Vagina (tissue), 2 donors: ENCODE data around the gene ZNF799. TPM values are rescaled to one million over a fixed set of nuclear protein-coding genes. Genes with fewer than 3 reads are reported as not detected.
"Not testable (repeated sequence)": the region's sequence is repeated elsewhere in the genome, so short reads cannot be mapped to it uniquely, and the experiment has no call there.

Source experiments
- DNase-seq, 2 donors: peaks; one replicate each; pipeline ENCODE4 v3.0.0-alpha.2; 2017; ENCODE audit errors: extremely low spot score in 2 of 2
- H3K27ac ChIP-seq: fragments of 200-600 bp; sonication (generic); one replicate; pipeline ENCODE4 v1.5.1; 2019
- H3K27me3 ChIP-seq: fragments of 200-600 bp; sonication (generic); one replicate; pipeline ENCODE4 v1.5.1; 2019
- H3K36me3 ChIP-seq, 2 donors: fragments of 200-600 bp; sonication (generic); one replicate each; pipeline ENCODE4 v1.5.1; 2017 to 2019
- H3K4me1 ChIP-seq: fragments of 200-600 bp; sonication (generic); one replicate; pipeline ENCODE4 v1.5.1; 2019
- H3K4me3 ChIP-seq, 2 donors: fragments of 200-600 bp; sonication (generic); 1 replicate in 1 of 2; 2 replicates in 1 of 2; pipeline ENCODE4 v1.5.1; 2016 to 2019
- H3K9me3 ChIP-seq: fragments of 200-600 bp; sonication (generic); one replicate; pipeline ENCODE4 v1.5.1; 2019
- POLR2A ChIP-seq, 2 donors: fragments of 450-650 bp; IDR thresholded peaks; one replicate each; pipeline ENCODE4 v1.6.1; 2017; ENCODE audit warnings: antibody characterized with exemption in 2 of 2, mild to moderate bottlenecking in 2 of 2, moderate library complexity in 2 of 2
- POLR2AphosphoS5 ChIP-seq, 2 donors: sonication (generic); formaldehyde crosslinking; IDR thresholded peaks; one replicate each; pipeline ENCODE4 v1.9.0; 2017; ENCODE audit warnings: antibody characterized with exemption in 2 of 2, mild to moderate bottlenecking in 2 of 2, low read depth in 1 of 2; ENCODE audit not compliant: insufficient read depth in 1 of 2
- intact Hi-C: fragments of 100-400 bp; cut with DNase I; formaldehyde crosslinking; loops from one replicate; pipeline ENCODE4 v1.15.1; 2023
- total RNA-seq: library from RNA; depleted of rRNA; stranded (reverse); fragments of >200 nt; gene quantifications from one replicate; pipeline ENCODE4 v1.2.3, GENCODE V29; 2016
- TF ChIP-seq, protein P1 (sequence below), 3 experiments: fragments of 450-650 bp in 2 of 3; fragments of 200-600 bp in 1 of 3; sonication (generic) in 1 of 3; IDR thresholded peaks; one replicate each; pipeline ENCODE4 v1.5.1; 2017 to 2019; ENCODE audit warnings: antibody characterized with exemption in 3 of 3, mild to moderate bottlenecking in 2 of 3, moderate library complexity in 2 of 3

ZNF799 gene
- total RNA-seq, 1 donor from 2014 or later, result 3.4 TPM

DNA sequence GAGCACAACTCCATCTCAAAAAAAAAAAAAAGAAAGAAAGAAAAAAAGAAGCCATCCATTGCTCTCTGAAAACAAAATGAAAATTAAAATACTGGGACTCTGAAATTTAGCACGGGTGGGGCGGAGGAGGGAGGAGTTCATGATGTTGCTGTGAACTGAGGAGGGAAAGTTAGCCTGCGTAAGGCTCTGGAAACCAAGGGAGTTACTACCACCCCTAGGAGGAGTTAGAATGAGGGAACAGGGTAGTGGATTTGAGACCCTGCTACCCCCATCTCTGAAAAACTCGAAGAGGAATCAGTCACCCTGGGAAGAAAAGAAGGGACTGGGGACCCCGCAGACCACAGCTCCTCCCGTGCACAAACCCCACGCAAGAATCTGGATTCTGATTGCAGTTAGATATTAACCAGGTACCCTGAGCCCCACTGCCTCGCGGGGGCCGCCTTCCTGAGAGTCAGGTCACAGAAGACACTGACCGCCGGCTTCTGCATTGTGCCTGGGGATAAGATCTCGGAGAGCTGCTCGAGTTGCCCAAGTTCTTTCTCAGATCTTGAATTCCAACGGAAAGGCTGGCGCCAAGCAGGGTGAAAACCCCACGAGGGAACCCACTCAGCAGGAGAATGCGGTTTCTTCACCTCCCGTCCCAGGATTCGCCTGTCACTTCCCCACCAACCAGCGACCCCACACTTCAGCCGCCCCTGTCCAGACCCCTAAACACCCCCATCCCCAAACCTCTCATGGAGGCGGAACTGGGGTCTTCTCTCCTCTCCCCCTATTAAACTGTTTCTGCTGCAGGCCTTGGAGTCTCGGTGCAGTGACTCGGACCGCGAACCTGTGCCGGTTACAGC is 36.5 kb downstream of the ZNF799 start:
- Histone ChIP-seq H3K9me3 (no peaks in the 10 kb centered on the region), H3K4me3 (peak overlapping the region; percentile 72 to 83), H3K4me1 (peaks cover 16% of the 10 kb centered on the region), H3K36me3 (no peaks in the 10 kb centered on the region), H3K27ac (peak overlapping the region; percentile 83), H3K27me3 (no peaks in the 10 kb centered on the region)
- intact Hi-C loops, result no loop called here
- no peak for TF ChIP-seq POLR2A (IDR thresholded peaks at IDR 0.05)
- TF ChIP-seq, protein P1, sequence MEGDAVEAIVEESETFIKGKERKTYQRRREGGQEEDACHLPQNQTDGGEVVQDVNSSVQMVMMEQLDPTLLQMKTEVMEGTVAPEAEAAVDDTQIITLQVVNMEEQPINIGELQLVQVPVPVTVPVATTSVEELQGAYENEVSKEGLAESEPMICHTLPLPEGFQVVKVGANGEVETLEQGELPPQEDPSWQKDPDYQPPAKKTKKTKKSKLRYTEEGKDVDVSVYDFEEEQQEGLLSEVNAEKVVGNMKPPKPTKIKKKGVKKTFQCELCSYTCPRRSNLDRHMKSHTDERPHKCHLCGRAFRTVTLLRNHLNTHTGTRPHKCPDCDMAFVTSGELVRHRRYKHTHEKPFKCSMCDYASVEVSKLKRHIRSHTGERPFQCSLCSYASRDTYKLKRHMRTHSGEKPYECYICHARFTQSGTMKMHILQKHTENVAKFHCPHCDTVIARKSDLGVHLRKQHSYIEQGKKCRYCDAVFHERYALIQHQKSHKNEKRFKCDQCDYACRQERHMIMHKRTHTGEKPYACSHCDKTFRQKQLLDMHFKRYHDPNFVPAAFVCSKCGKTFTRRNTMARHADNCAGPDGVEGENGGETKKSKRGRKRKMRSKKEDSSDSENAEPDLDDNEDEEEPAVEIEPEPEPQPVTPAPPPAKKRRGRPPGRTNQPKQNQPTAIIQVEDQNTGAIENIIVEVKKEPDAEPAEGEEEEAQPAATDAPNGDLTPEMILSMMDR (IDR thresholded peaks at IDR 0.05), result no peak
- DNase-seq, result no peak

DNA sequence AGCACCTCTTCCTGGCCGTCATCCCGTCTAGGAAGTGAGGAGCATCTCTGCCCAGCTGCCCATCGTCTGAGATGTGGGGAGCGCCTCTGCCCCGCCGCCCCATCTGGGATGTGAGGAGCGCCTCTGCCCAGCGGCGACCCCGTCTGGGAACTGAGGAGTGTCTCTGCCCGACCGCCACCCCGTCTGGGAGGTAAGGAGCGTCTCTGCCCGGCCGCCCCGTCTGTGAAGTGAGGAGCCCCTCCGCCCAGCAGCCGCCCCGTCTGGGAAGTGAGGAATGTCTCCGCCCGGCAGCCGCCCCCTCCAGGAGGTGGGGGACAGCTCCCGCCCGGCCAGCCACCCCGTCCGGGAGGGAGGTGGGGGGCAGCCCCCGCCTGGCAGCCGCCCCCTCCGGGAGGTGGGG is 38.8 kb downstream of the ZNF799 start:
- H3K36me3 ChIP-seq, H3K9me3 ChIP-seq, DNase-seq, H3K4me3 ChIP-seq, H3K27ac ChIP-seq, intact Hi-C loops, H3K27me3 ChIP-seq: not testable (repeated sequence)
- H3K4me1 ChIP-seq, result peaks cover 16% of the 10 kb centered on the region

DNA sequence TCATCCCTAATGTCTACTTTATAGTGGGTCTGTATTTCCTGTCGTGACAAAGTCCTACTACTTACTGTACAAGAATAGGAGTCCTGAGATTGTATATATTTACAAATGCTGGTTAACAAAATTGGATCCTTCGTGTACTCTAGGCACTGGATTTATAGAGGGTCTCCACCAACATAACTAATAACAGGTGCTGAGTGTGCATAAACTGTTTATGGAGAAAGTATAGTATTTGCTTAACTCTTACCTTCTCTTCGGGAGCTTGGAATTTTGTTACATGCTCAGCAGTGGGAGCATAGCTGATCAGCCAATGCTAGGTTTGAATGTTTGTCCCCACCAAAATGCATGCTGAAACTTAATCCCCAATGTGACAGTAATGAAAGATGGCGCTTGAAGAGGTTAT is 47.7 kb downstream of the ZNF799 start:
- Histone ChIP-seq H3K36me3 (peaks cover 0 to 31% of the 10 kb centered on the region in 2 donors), H3K27ac (no peak overlapping the region), H3K9me3 (peaks cover 35% of the 10 kb centered on the region), H3K27me3 (no peaks in the 10 kb centered on the region), H3K4me1 (no peaks in the 10 kb centered on the region), H3K4me3 (no peak overlapping the region)
- intact Hi-C loops, result no loop called here
- DNase-seq, result no peak
- TF ChIP-seq, protein P1 (IDR thresholded peaks at IDR 0.05), result no peak
- no peak for TF ChIP-seq POLR2A (IDR thresholded peaks at IDR 0.05)
- TF ChIP-seq POLR2AphosphoS5 (IDR thresholded peaks at IDR 0.05; ENCODE audit: insufficient read depth in 1 of 2, low read depth in 1 of 2), result no peak

DNA sequence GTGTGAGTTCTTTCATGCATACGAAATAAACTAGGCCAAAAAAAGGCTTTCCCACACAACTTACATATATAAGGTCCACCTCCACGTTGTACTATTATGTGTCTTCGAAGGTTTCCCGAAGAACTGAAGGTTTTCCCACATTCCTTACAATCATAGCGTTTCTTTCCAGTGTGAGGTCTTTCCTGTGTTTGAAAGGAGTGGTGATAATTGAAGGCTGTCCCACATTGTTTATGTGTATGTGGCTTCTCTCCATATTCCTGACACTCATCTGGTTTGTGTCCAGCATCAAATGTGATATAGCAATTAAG is 50.2 kb downstream of the ZNF799 start:
- intact Hi-C loops, result no loop called here
- Histone ChIP-seq H3K27ac (no peak overlapping the region), H3K36me3 (peaks cover 0 to 31% of the 10 kb centered on the region in 2 donors), H3K4me1 (no peaks in the 10 kb centered on the region), H3K27me3 (no peaks in the 10 kb centered on the region), H3K9me3 (peaks cover 40% of the 10 kb centered on the region), H3K4me3 (no peak overlapping the region)
- TF ChIP-seq POLR2A (IDR thresholded peaks at IDR 0.05) (no peak), POLR2AphosphoS5 (IDR thresholded peaks at IDR 0.05; ENCODE audit: insufficient read depth in 1 of 2, low read depth in 1 of 2) (no peak)
- TF ChIP-seq, protein P1 (IDR thresholded peaks at IDR 0.05), result no peak
- no peak for DNase-seq

DNA sequence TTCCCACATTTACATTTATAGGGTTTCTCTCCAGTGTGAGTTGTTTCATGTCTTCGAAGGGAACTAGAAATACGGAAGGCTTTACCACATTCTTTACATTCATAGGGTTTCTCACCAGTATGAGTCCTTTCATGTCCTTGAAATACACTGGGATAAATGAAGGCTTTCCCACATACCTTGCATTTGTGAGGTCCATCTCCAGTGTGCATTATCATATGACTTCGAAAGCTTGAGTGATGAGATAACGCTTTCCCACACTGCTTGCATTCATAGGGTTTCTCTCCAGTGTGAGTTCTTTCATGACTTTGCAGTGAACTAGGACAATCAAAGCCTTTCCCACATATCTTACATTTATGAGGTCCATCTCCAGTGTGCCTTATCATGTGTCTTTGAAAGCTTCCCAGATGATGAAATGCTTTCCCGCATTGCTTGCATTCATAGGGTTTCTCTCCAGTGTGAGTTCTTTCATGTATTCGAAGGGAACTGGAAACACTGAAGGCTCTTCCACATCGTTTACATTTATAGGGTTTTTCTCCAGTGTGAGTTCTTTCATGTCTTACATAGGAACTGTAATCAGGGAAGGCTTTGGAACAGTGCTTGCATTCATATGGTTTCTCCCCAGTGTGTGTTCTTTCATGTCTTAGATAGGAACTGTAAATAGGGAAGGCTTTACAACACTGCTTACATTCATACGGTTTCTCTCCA is 50.7 kb downstream of the ZNF799 start:
- intact Hi-C loops, result no loop called here
- Histone ChIP-seq H3K27me3 (no peaks in the 10 kb centered on the region), H3K9me3 (peaks cover 40% of the 10 kb centered on the region), H3K27ac (no peak overlapping the region), H3K36me3 (peaks cover 0 to 31% of the 10 kb centered on the region in 2 donors), H3K4me1 (no peaks in the 10 kb centered on the region), H3K4me3 (no peak overlapping the region)
- DNase-seq, result no peak
- no peak for TF ChIP-seq POLR2A (IDR thresholded peaks at IDR 0.05)
- TF ChIP-seq, protein P1 (IDR thresholded peaks at IDR 0.05), result no peak
- no peak for TF ChIP-seq POLR2AphosphoS5 (IDR thresholded peaks at IDR 0.05; ENCODE audit: insufficient read depth in 1 of 2, low read depth in 1 of 2)
